OCI-LY1 (cell line): Measurements from ENCODE around the gene PHKA2.

ENCODE experiments used
- H2AFZ ChIP-seq: fragments of 200-600 bp; sonication (generic), shearing (Covaris generic); 2 replicates; pipeline ENCODE4 v1.6.0; 2014; ENCODE audit warnings: antibody characterized with exemption, mild to moderate bottlenecking, low read length
- H3F3A ChIP-seq: fragments of 200-600 bp; sonication (generic), shearing (Covaris generic); 2 replicates; pipeline ENCODE4 v1.6.0; 2014; ENCODE audit warnings: mild to moderate bottlenecking, antibody characterized with exemption, low read length, moderate library complexity; ENCODE audit not compliant: insufficient read depth
- H3K27ac ChIP-seq: fragments of 200-600 bp; sonication (generic); 2 replicates; pipeline ENCODE4 v1.5.1; 2014; ENCODE audit warnings: low read length, mixed run types, mild to moderate bottlenecking, low read depth; ENCODE audit not compliant: poor library complexity, severe bottlenecking
- H3K27me3 ChIP-seq: fragments of 200-600 bp; sonication (generic); 2 replicates; pipeline ENCODE4 v1.6.0; 2014; ENCODE audit warnings: antibody characterized with exemption, mild to moderate bottlenecking, low read length, moderate library complexity; ENCODE audit not compliant: insufficient read depth
- H3K36me3 ChIP-seq: fragments of 200-600 bp; sonication (generic); 2 replicates; pipeline ENCODE4 v1.6.1; 2014; ENCODE audit warnings: mild to moderate bottlenecking, antibody characterized with exemption, low read length, moderate library complexity, mixed read lengths; ENCODE audit not compliant: insufficient read depth
- H3K4me1 ChIP-seq: fragments of 200-600 bp; sonication (generic); 2 replicates; pipeline ENCODE4 v1.5.1; 2014; ENCODE audit warnings: mild to moderate bottlenecking, low read length, moderate library complexity; ENCODE audit not compliant: insufficient read depth, severe bottlenecking
- H3K4me2 ChIP-seq: fragments of 200-600 bp; sonication (generic), shearing (Covaris generic); 2 replicates; pipeline ENCODE4 v1.6.1; 2014; ENCODE audit warnings: low read length
- H3K4me3 ChIP-seq: fragments of 200-600 bp; sonication (generic); 2 replicates; pipeline ENCODE4 v1.5.1; 2014; ENCODE audit warnings: low read length, low read depth, mild to moderate bottlenecking, mixed read lengths; ENCODE audit not compliant: poor library complexity, severe bottlenecking
- H3K79me2 ChIP-seq: fragments of 200-600 bp; shearing (Covaris generic); 2 replicates; pipeline ENCODE4 v1.6.1; 2016; ENCODE audit warnings: mixed run types, low read length, mixed read lengths; ENCODE audit not compliant: insufficient read depth
- H3K9ac ChIP-seq: fragments of 200-600 bp; sonication (generic), shearing (Covaris generic); 2 replicates; pipeline ENCODE4 v1.6.1; 2014; ENCODE audit warnings: mild to moderate bottlenecking, low read length, mixed read lengths
- H3K9me2 ChIP-seq: fragments of 200-600 bp; sonication (generic), shearing (Covaris generic); 2 replicates; pipeline ENCODE4 v1.6.1; 2014; ENCODE audit warnings: low read depth, mild to moderate bottlenecking, low read length, mixed read lengths
- H3K9me3 ChIP-seq: fragments of 200-600 bp; shearing (Covaris generic); 2 replicates; pipeline ENCODE4 v1.6.1; 2014; ENCODE audit warnings: low read length, mixed read lengths
- H4K20me1 ChIP-seq: fragments of 200-600 bp; sonication (generic), shearing (Covaris generic); 2 replicates; pipeline ENCODE4 v1.6.0; 2016; ENCODE audit warnings: mild to moderate bottlenecking, low read length; ENCODE audit not compliant: insufficient read depth
- CTCF ChIP-seq: fragments of 200-600 bp; sonication (generic), shearing (Covaris generic); IDR thresholded peaks from 2 replicates; pipeline ENCODE4 v1.5.1; 2017; ENCODE audit warnings: mild to moderate bottlenecking, antibody characterized with exemption, low read length, moderate library complexity, mixed read lengths
- EZH2 ChIP-seq: fragments of 200-600 bp; sonication (generic), shearing (Covaris generic); IDR thresholded peaks from 2 replicates; pipeline ENCODE4 v1.8.0; 2017; ENCODE audit warnings: borderline replicate concordance, mixed run types, mild to moderate bottlenecking, antibody characterized with exemption, low read length, moderate library complexity, mixed read lengths

Gene PHKA2

DNA sequence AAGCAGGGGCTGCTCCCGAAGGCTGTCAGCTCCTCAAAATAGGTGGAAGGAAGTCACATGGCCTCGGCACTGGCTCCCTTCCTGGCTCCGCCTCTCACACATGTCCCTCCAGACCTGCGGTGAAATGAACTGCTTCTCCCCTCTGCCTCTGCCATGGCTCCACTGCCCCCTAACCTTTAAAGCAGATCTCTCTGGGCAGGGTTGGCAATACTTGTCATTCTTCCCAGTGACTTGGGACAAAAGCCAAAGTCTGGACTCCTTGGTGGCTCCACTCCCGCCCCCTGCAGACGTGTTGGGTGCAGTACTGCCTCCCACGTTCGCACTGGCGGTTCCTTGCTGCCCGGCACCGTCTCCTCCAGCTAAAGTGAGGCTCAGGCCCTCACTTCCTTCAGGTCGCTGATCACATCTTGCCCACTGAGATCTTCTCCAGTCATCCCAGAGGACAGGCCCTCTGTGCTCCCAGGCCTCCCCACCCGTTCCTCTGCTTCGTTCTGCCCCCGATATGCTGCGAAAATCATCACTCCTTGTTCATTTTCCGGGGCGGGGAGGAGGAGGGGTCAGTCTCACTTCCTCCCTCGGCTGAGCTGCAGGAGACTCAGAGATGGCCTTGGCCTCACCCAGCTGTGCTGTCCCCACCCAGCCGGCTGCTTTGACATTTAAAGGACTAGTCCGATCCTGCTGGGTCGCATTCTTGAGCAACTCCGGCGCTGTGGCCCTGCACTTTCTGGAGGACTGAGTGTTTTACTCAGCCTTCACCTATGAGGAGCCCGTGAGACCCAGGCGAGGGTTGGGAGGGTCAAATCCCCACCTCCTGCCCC lies 97.4 kb downstream of the PHKA2 start:
- no peaks in the 10 kb centered on the region for H3K79me2 ChIP-seq
- peak overlapping the region; percentile 53 for H3K4me3 ChIP-seq
- no peaks in the 10 kb centered on the region for H3K27me3 ChIP-seq
- no peaks in the 10 kb centered on the region for H4K20me1 ChIP-seq
- no peaks in the 10 kb centered on the region for H3K9me3 ChIP-seq
- no peaks in the 10 kb centered on the region for H3F3A ChIP-seq
- H3K36me3 ChIP-seq, result no peaks in the 10 kb centered on the region
- H3K9ac ChIP-seq, result peak overlapping the region; percentile 34; the same call in 1 of the 2 replicates
- no peaks in the 10 kb centered on the region for H3K9me2 ChIP-seq
- H2AFZ ChIP-seq, result no peak overlapping the region
- H3K4me1 ChIP-seq, result peaks cover 24% of the 10 kb centered on the region
- TF ChIP-seq EZH2 (no peak), CTCF (peak; percentile 52)
- H3K27ac ChIP-seq, result no peak overlapping the region
- H3K4me2 ChIP-seq, result peak overlapping the region; percentile 67

DNA sequence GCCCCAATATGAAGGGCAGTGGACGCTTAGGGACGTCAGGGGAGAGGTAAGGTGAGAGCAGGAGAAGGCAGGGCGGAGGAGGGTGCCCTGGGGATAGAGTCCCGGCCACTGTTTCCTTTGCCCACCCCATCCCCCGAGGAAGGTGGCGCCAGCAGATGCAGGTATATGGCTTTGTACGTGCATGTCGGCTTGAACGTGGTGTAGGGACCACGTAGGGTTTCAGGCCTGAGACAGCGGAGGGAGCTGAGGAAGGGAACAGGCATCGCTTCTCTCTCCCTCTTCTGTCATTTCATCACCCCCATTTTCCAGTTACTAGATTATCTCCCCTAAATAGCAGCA lies 97.9 kb downstream of the PHKA2 start:
- Histone ChIP-seq H3K27me3 (no peaks in the 10 kb centered on the region), H3K36me3 (no peaks in the 10 kb centered on the region), H3K79me2 (no peaks in the 10 kb centered on the region), H2AFZ (no peak overlapping the region), H3K9me3 (no peaks in the 10 kb centered on the region), H3K9me2 (no peaks in the 10 kb centered on the region), H4K20me1 (no peaks in the 10 kb centered on the region), H3F3A (no peaks in the 10 kb centered on the region), H3K4me3 (peak overlapping the region; percentile 53), H3K27ac (no peak overlapping the region), H3K4me2 (peak overlapping the region; percentile 67), H3K4me1 (peaks cover 24% of the 10 kb centered on the region), H3K9ac (peak overlapping the region; percentile 34; the same call in 1 of the 2 replicates)
- TF ChIP-seq CTCF (no peak), EZH2 (no peak)

DNA sequence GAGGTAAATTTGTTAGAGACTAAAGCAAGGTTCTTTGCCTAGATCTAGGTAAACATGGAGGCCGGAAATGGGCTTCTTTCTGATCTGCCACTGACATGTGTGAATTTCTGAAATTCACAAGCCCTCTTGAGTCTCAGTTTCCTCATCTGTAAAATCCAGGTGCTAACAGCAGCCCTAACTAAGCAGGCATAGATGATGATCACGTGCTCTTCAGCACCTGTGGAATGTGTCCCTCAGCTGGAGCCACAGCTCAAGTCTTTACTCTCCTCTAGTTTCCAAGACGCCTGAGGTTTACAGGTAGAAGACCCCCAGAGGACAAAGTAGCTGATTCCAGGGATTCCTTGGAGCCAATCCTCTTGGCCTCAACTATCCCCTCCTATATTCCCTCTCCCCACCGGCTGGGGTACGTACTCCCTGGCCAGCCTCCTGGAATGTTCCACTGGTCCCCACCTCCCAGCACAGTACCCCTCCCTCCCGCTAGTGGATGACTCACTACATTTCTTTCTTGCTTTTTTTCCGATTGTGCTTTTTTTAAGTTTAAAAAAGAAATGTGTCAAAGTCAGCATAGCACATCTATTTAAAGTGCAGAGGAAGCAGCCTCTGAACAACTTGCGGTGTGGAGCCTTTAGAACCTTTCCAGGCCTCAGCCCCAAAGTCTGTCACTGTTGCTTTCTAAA lies 98.4 kb downstream of the PHKA2 start:
- no peak overlapping the region for H3K27ac ChIP-seq
- no peak overlapping the region for H2AFZ ChIP-seq
- H3K4me2 ChIP-seq, result peak overlapping the region; percentile 67
- TF ChIP-seq CTCF (no peak), EZH2 (no peak)
- no peak overlapping the region; the same call in 1 of the 2 replicates for H3K9ac ChIP-seq
- H3K4me1 ChIP-seq, result peaks cover 24% of the 10 kb centered on the region
- no peaks in the 10 kb centered on the region for H3K36me3 ChIP-seq
- H3K9me2 ChIP-seq, result no peaks in the 10 kb centered on the region
- no peaks in the 10 kb centered on the region for H4K20me1 ChIP-seq
- H3K79me2 ChIP-seq, result no peaks in the 10 kb centered on the region
- H3K4me3 ChIP-seq, result peak overlapping the region; percentile 53
- H3F3A ChIP-seq, result no peaks in the 10 kb centered on the region
- H3K27me3 ChIP-seq, result no peaks in the 10 kb centered on the region
- no peaks in the 10 kb centered on the region for H3K9me3 ChIP-seq
